Tibial nerve (tissue), 4 donors: ENCODE measurements around the gene AGO3. TPM values are rescaled to one million over a fixed set of nuclear protein-coding genes. Genes with fewer than 3 reads are reported as not detected.

Experiments
- DNase-seq, 2 donors: peaks; one replicate each; pipeline ENCODE4 v3.0.0-alpha.2; 2019; ENCODE audit warnings: low spot score in 2 of 2
- H3K27ac ChIP-seq, 4 donors: fragments of 200-600 bp; sonication (generic) in 3 of 4; one replicate each; pipeline ENCODE4 v1.5.1; 2017 to 2019; ENCODE audit warnings: mild to moderate bottlenecking in 1 of 4
- H3K27me3 ChIP-seq, 2 donors: fragments of 200-600 bp; sonication (generic) in 1 of 2; one replicate each; pipeline versions ENCODE4 v1.5.1 to v1.6.0; 2017 to 2019
- H3K36me3 ChIP-seq, 3 donors: fragments of 200-600 bp; sonication (generic); one replicate each; pipeline ENCODE4 v1.5.1; 2018 to 2019
- H3K4me1 ChIP-seq, 4 donors: fragments of 200-600 bp; sonication (generic) in 3 of 4; one replicate each; pipeline ENCODE4 v1.5.1; 2017 to 2019
- H3K4me3 ChIP-seq, 4 donors: fragments of 200-600 bp; sonication (generic) in 3 of 4; one replicate each; pipeline ENCODE4 v1.5.1; 2017 to 2019; ENCODE audit warnings: mild to moderate bottlenecking in 1 of 4, moderate library complexity in 1 of 4
- H3K9me3 ChIP-seq, 4 donors: fragments of 200-600 bp; sonication (generic) in 3 of 4; one replicate each; pipeline ENCODE4 v1.5.1; 2017 to 2019
- CTCF ChIP-seq, 5 experiments: fragments of 200-600 bp in 3 of 5; fragments of 450-650 bp in 2 of 5; sonication (generic) in 3 of 5; IDR thresholded peaks; one replicate each; pipeline ENCODE4 v1.5.1; 2016 to 2019; ENCODE audit warnings: antibody characterized with exemption in 5 of 5, mild to moderate bottlenecking in 3 of 5, moderate library complexity in 2 of 5
- EP300 ChIP-seq, 2 donors: sonication (generic); formaldehyde crosslinking; IDR thresholded peaks; one replicate each; pipeline ENCODE4 v1.6.1; 2017; ENCODE audit warnings: antibody characterized with exemption in 2 of 2, mild to moderate bottlenecking in 1 of 2
- POLR2A ChIP-seq, 2 donors: fragments of 450-650 bp; IDR thresholded peaks; one replicate each; pipeline ENCODE4 v1.6.1; 2017; ENCODE audit warnings: antibody characterized with exemption in 2 of 2, mild to moderate bottlenecking in 2 of 2, moderate library complexity in 2 of 2
- WGBS, 2 donors: methylation state at CpG; one replicate each; pipeline ENCODE4 v1.1.5; 2018; 5-methylcytosine and 5-hydroxymethylcytosine counted together
- total RNA-seq, 4 donors: library from RNA; depleted of rRNA; stranded (reverse); fragments of >200 nt; gene quantifications; one replicate each; pipeline ENCODE4 v1.1.0, GENCODE V29; 2016

Gene AGO3
- total RNA-seq, 4 donors from 2014 or later: 16.2 to 31.8 (median 27.7) TPM

- DNase-seq: no peak
- Histone ChIP-seq H3K4me3 (no peak overlapping the region), H3K27me3 (no peaks in the 10 kb centered on the region), H3K9me3 (peaks cover 0 to 4% (median 0%) of the 10 kb centered on the region in 4 donors), H3K27ac (no peak overlapping the region), H3K4me1 (no peaks in the 10 kb centered on the region), H3K36me3 (peaks cover 0 to 92% (median 0%) of the 10 kb centered on the region in 3 donors)
- TF ChIP-seq EP300 (IDR thresholded peaks at IDR 0.05) (no peak), POLR2A (IDR thresholded peaks at IDR 0.05) (no peak), CTCF (IDR thresholded peaks at IDR 0.05) (no peak)
- WGBS, 2 donors: 98 to 100% methylated on average over 2 of the region's 2 CpGs
These were observed 100.5 kb downstream of the AGO3 start for GRCh38 chr1:36031441-36031840.

- no peak for TF ChIP-seq CTCF (IDR thresholded peaks at IDR 0.05)
- no peak for TF ChIP-seq EP300 (IDR thresholded peaks at IDR 0.05)
- TF ChIP-seq POLR2A (IDR thresholded peaks at IDR 0.05): no peak
- Histone ChIP-seq H3K27ac (no peak overlapping the region), H3K9me3 (no peaks in the 10 kb centered on the region), H3K36me3 (peaks cover 0 to 88% (median 0%) of the 10 kb centered on the region in 3 donors), H3K4me1 (no peaks in the 10 kb centered on the region), H3K27me3 (no peaks in the 10 kb centered on the region), H3K4me3 (no peak overlapping the region)
- no peak for DNase-seq
These were observed 103.8 kb downstream of the AGO3 start for GRCh38 chr1:36034692-36035091.

GRCh38 chr1:36035154-36035553 lies 104.2 kb downstream of the AGO3 start:
- 83 to 89% methylated on average over 3 of the region's 3 CpGs for WGBS, 2 donors
- Histone ChIP-seq H3K36me3 (peaks cover 0 to 88% (median 0%) of the 10 kb centered on the region in 3 donors), H3K4me1 (no peaks in the 10 kb centered on the region), H3K27me3 (no peaks in the 10 kb centered on the region), H3K9me3 (no peaks in the 10 kb centered on the region), H3K4me3 (no peak overlapping the region), H3K27ac (no peak overlapping the region)
- TF ChIP-seq POLR2A (IDR thresholded peaks at IDR 0.05) (no peak), EP300 (IDR thresholded peaks at IDR 0.05) (no peak), CTCF (IDR thresholded peaks at IDR 0.05) (no peak)
- DNase-seq: no peak

GRCh38 chr1:36040238-36040637 lies 109.3 kb downstream of the AGO3 start:
- Histone ChIP-seq H3K4me3 (no peak overlapping the region), H3K9me3 (no peaks in the 10 kb centered on the region), H3K27ac (no peak overlapping the region), H3K36me3 (peaks cover 0 to 93% (median 18%) of the 10 kb centered on the region in 3 donors), H3K4me1 (no peaks in the 10 kb centered on the region), H3K27me3 (no peaks in the 10 kb centered on the region)
- TF ChIP-seq EP300 (IDR thresholded peaks at IDR 0.05) (no peak), POLR2A (IDR thresholded peaks at IDR 0.05) (no peak), CTCF (IDR thresholded peaks at IDR 0.05) (no peak)
- WGBS, 2 donors: 95 to 97% methylated on average over 2 of the region's 2 CpGs
- no peak for DNase-seq

GRCh38 chr1:36051821-36052220 lies 120.9 kb downstream of the AGO3 start:
- no peak overlapping the region for H3K27ac ChIP-seq
- no peak overlapping the region for H3K4me3 ChIP-seq
- peaks cover 0 to 99% (median 0%) of the 10 kb centered on the region in 3 donors for H3K36me3 ChIP-seq
- peaks cover 0 to 10% (median 0%) of the 10 kb centered on the region in 4 donors for H3K9me3 ChIP-seq
- no peaks in the 10 kb centered on the region for H3K27me3 ChIP-seq
- no peak for DNase-seq
- no peaks in the 10 kb centered on the region for H3K4me1 ChIP-seq
- TF ChIP-seq EP300 (IDR thresholded peaks at IDR 0.05): no peak
- TF ChIP-seq POLR2A (IDR thresholded peaks at IDR 0.05): no peak
- TF ChIP-seq CTCF (IDR thresholded peaks at IDR 0.05): no peak
